GM10266 (cell line): Measurements from ENCODE around the gene LUZP2.
"Not testable (repeated sequence)": the region's sequence is repeated elsewhere in the genome, so short reads cannot be mapped to it uniquely, and the experiment has no call there.

Experiments used
- DNase-seq: peaks from one replicate; pipeline ENCODE4 v3.0.0; 2012; ENCODE audit errors: extremely low spot score
- TF ChIP-seq, protein P1 (sequence below): IDR thresholded peaks from 2 replicates; pipeline ENCODE4 v1.5.1; 2012; ENCODE audit warnings: mild to moderate bottlenecking, low read depth; ENCODE audit not compliant: control insufficient read depth, insufficient read depth; ENCODE audit errors: missing control alignments

LUZP2 gene

DNA sequence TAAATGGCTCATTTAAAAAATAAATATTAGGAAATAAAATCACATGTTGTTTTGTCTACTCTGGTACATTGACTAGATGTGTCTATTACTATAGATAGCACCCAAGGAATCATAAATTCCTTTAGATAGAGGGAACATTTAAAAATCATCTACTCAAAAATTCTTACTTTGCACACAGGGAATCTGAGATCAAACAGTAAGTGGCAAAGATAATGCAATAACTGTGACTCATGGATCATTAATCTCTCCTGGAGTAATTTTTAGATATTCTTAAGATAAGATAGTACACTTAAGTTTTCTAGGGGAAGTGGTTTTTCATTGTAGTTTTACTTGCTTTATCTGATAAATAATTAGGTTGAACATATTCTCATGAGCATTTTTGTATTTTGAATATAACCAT is 468.9 kb downstream of the LUZP2 start:
- TF ChIP-seq, protein P1, sequence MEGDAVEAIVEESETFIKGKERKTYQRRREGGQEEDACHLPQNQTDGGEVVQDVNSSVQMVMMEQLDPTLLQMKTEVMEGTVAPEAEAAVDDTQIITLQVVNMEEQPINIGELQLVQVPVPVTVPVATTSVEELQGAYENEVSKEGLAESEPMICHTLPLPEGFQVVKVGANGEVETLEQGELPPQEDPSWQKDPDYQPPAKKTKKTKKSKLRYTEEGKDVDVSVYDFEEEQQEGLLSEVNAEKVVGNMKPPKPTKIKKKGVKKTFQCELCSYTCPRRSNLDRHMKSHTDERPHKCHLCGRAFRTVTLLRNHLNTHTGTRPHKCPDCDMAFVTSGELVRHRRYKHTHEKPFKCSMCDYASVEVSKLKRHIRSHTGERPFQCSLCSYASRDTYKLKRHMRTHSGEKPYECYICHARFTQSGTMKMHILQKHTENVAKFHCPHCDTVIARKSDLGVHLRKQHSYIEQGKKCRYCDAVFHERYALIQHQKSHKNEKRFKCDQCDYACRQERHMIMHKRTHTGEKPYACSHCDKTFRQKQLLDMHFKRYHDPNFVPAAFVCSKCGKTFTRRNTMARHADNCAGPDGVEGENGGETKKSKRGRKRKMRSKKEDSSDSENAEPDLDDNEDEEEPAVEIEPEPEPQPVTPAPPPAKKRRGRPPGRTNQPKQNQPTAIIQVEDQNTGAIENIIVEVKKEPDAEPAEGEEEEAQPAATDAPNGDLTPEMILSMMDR: no peak
- no peak for DNase-seq

DNA sequence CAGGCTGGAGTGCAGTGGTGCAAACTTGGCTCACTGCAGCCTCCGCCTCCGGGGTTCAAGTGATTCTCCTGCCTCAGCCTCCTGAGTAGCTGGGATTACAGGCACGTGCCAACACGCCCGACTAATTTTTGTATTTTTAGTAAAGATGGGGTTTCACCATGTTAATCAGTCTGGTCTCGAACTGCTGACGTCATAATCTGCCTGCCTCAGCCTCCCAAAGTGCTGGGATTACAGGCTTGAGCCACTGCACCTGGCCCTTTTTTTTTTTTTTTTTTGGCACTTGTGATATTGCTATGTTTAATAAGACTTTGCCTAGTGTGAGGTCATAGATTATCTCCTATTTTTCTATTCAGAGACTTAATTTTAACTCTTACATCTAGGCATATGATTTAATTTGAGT is 497.1 kb downstream of the LUZP2 start:
- DNase-seq: not testable (repeated sequence)

DNA sequence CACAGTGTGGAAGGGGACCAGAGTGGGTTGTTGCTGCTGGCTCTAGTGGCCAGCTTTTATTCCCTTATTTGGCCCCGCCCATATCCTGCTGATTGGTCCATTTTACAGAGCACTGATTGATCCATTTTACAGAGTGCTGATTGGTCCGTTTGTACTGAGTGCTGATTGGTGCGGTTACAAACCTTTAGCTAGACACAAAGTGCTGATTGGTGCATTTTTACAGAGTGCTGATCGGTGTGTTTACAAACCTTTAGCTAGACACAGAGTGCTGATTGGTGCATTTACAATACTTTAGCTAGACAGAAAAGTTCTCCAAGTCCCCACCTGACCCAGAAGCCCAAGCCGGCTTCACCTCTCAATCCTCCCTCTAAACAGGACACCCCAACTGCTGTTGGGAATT is 503.1 kb downstream of the LUZP2 start:
- not testable (repeated sequence) for DNase-seq

DNA sequence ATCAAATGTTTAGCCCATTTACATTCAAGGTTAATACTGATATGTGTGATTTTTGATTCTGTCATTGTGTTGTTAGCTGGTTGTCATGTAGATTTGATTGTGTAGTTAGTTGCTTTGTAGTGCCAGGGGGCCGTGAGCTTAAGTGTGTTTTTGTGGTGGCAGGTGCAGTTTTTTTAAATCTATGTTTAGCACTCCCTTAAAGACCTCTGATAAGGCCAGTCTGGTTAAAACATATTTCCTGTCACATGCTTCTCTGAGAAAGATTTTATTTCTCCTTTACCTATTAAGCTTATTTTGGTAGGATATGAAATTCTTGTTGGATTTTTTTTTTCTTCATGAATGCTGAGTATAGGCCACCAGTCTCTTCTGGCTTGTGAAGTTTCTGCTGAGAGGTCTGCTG is 540.6 kb downstream of the LUZP2 start:
- no peak for DNase-seq
- TF ChIP-seq, protein P1: no peak

DNA sequence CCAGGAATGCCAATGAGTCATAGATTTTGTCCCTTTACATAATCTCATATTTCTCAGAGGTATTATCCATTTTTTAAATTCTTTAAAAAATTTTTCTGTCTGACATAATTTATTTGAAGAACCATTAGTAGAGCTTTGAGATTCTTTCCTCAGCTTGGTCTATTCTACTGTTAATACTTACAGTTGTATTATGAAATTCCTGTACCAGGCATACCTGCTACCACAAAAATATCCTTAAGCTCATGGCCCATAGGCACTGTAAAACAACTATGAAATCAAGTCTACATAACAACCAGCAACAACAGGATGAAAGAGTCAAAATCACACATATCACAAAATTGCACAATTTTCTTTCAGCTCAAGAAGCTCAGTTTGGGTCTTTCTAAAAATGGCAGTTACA is 541.3 kb downstream of the LUZP2 start:
- no peak for DNase-seq
- TF ChIP-seq, protein P1: no peak

DNA sequence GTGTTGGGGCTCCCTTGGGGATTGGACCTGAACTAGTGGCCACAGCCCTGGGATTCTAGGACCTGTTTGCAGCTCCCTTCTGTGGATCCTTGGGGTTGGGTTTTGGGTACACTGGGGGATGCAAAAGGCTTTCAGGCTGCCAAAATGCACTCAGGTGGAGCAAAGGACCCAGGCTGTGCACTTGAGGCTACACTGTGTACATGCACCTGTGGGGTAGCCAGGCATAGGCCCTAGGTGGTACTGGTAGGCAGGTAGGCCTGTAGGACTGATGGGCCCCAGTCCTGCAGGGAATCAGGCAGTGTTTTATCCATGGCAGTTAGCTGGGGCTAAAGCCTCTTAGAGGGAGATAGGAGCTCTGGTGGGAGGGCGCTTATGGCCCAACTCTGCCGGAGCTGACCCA is 542.3 kb downstream of the LUZP2 start:
- DNase-seq: no peak
- TF ChIP-seq, protein P1: no peak

DNA sequence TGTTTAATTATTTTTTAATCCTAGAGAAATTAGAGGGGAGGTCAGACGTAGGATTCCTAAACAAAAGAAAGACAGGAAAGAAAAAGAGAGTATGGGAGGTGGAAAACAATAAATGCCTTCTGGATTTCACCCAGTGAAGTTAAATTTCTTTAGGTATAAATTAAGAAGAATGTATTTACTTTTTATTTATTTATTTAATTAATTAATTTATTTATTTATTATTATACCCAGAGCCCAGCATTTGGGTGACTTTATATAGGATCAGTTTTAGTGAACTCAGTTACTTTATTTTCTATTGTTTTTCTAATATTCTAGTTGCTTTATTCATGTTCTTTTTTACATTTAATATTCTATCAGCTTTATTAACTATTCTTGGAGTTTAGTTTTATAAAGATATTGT is 551.8 kb downstream of the LUZP2 start:
- TF ChIP-seq, protein P1: no peak
- DNase-seq: no peak

DNA sequence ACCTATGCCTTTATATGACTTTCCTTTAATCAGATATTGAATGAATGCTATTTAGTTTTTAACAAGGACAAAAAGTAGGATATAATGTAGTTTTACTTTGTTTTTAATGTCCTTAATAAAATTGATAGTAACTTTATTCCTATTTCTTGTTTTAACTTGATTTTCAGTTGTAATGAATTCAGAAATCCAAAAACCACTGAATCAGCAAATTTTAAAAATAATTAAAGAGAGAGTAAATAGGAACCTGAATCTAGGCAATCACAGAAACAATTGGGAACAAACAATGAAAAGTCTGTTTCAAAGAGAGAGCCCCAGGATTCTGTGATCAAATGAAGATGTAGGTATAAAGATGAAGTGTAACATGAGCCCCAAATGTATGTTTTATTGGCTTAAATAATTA is 556.0 kb downstream of the LUZP2 start:
- DNase-seq: no peak
- TF ChIP-seq, protein P1: no peak
